Trophoblast cell (in vitro differentiated cells and primary cell): Measurements from ENCODE around the gene MEDAG.

ENCODE experiments used
- DNase-seq, 2 donors: peaks; one replicate each; pipeline ENCODE4 v3.0.0-alpha.2; 2016
- H2AFZ ChIP-seq: 2 replicates; pipeline ENCODE4 v1.6.1; 2013; ENCODE audit warnings: low read length, moderate library complexity, mild to moderate bottlenecking; ENCODE audit not compliant: insufficient read depth, poor library complexity
- H2AK5ac ChIP-seq: 2 replicates; pipeline ENCODE4 v1.6.1; 2013; ENCODE audit warnings: mild to moderate bottlenecking, low read length
- H2BK120ac ChIP-seq: 2 replicates; pipeline ENCODE4 v1.6.1; 2013; ENCODE audit warnings: low read length, mild to moderate bottlenecking, moderate library complexity; ENCODE audit not compliant: insufficient read depth, poor library complexity
- H2BK12ac ChIP-seq: 2 replicates; pipeline ENCODE4 v1.6.1; 2013; ENCODE audit warnings: mild to moderate bottlenecking, low read length, moderate library complexity
- H2BK5ac ChIP-seq: 2 replicates; pipeline ENCODE4 v1.6.1; 2013; ENCODE audit warnings: low read length, low read depth, moderate library complexity, mild to moderate bottlenecking; ENCODE audit not compliant: poor library complexity
- H3K14ac ChIP-seq: 2 replicates; pipeline ENCODE4 v1.6.1; 2013; ENCODE audit warnings: mild to moderate bottlenecking, low read length
- H3K18ac ChIP-seq: 2 replicates; pipeline ENCODE4 v1.6.1; 2013; ENCODE audit warnings: mild to moderate bottlenecking, low read length
- H3K23ac ChIP-seq: 2 replicates; pipeline ENCODE4 v1.6.1; 2013; ENCODE audit warnings: low read length
- H3K27ac ChIP-seq: 2 replicates; pipeline ENCODE4 v1.5.1; 2013; ENCODE audit warnings: low read depth, mild to moderate bottlenecking, inconsistent platforms, low read length, moderate library complexity
- H3K27me3 ChIP-seq: 2 replicates; pipeline ENCODE4 v1.6.1; 2013; ENCODE audit warnings: inconsistent platforms, mild to moderate bottlenecking, low read length, moderate library complexity; ENCODE audit not compliant: insufficient read depth
- H3K36me3 ChIP-seq, 2 experiments: 1 replicate in 1 of 2; 2 replicates in 1 of 2; pipeline ENCODE4 v1.6.1; 2013; ENCODE audit warnings: low read length in 2 of 2, mild to moderate bottlenecking in 2 of 2, moderate library complexity in 1 of 2; ENCODE audit not compliant: insufficient read depth in 2 of 2, control insufficient read depth in 1 of 2
- H3K4ac ChIP-seq: 2 replicates; pipeline ENCODE4 v1.6.1; 2013; ENCODE audit warnings: low read depth, mild to moderate bottlenecking, low read length, moderate library complexity
- H3K4me1 ChIP-seq, 2 experiments: 1 replicate in 1 of 2; 2 replicates in 1 of 2; pipeline ENCODE4 v1.6.1; 2013; ENCODE audit warnings: low read length in 2 of 2, mild to moderate bottlenecking in 2 of 2, moderate library complexity in 1 of 2; ENCODE audit not compliant: insufficient read depth in 2 of 2, control insufficient read depth in 1 of 2
- H3K4me2 ChIP-seq: 2 replicates; pipeline ENCODE4 v1.6.1; 2013; ENCODE audit warnings: inconsistent platforms, mild to moderate bottlenecking, low read length, moderate library complexity
- H3K4me3 ChIP-seq: 2 replicates; pipeline ENCODE4 v1.5.1; 2013; ENCODE audit warnings: mild to moderate bottlenecking, low read depth, low read length, inconsistent platforms
- H3K79me1 ChIP-seq: one replicate; pipeline ENCODE4 v1.6.1; 2013; ENCODE audit warnings: low read length
- H3K79me2 ChIP-seq: 2 replicates; pipeline ENCODE4 v1.6.1; 2013; ENCODE audit warnings: low read length, mild to moderate bottlenecking; ENCODE audit not compliant: control insufficient read depth, insufficient read depth, poor library complexity
- H3K9ac ChIP-seq: 2 replicates; pipeline ENCODE4 v1.6.1; 2013; ENCODE audit warnings: mild to moderate bottlenecking, low read length
- H3K9me3 ChIP-seq: 2 replicates; pipeline ENCODE4 v1.6.1; 2013; ENCODE audit warnings: low read depth, mild to moderate bottlenecking, control low read depth, inconsistent platforms, low read length; ENCODE audit not compliant: insufficient read depth
- H4K12ac ChIP-seq: 2 replicates; pipeline ENCODE4 v1.6.1; 2013; ENCODE audit warnings: low read depth, mild to moderate bottlenecking, low read length, moderate library complexity
- H4K8ac ChIP-seq: 2 replicates; pipeline ENCODE4 v1.6.1; 2013; ENCODE audit warnings: low read depth, mild to moderate bottlenecking, low read length, moderate library complexity
- H4K91ac ChIP-seq: one replicate; pipeline ENCODE4 v1.6.1; 2013; ENCODE audit warnings: low read depth, mild to moderate bottlenecking, low read length, moderate library complexity
- WGBS: extraction: QIAGEN DNeasy Blood & Tissue Kit; methylation state at CpG from one replicate; pipeline ENCODE4 v1.1.7; 2013; ENCODE audit warnings: missing lambda C conversion rate; ENCODE audit not compliant: insufficient read length, insufficient coverage; ENCODE audit errors: extremely low coverage; 5-methylcytosine and 5-hydroxymethylcytosine counted together

Gene MEDAG

DNA sequence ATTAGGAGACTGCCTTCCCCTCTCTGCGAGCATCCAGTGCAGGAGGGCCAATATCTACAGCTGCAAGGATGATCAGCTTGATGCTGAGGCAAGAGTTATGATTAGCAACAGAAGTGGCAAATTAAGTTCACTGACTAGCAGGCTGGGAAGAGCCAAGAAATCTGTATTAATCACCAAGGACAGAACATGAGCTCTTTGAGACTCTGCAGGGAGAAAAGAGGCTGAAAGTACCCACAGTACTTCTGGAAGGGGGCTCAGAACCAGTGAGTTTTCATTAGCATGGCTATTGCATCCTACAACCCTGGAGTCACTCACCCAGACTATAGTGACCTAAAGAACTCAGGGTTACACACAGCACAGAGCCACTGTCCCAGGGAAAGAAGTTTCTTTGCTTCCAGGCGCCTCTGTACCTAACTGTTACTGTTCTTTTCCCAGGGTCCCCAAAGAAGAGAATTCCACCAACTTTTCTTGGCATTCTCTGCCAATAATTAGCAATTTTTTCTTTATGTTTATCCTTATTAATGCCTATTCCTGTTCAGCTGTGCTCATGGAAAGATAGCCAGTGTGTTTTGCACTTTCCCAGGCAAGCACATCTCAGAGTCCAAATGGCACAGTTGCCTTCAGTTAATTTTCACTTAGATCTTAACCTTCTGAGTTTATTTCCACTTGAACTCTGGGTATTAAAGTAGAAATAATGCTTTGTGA is 25.8 kb upstream of the MEDAG start:
- Histone ChIP-seq H3K4me1 (peaks cover 9 to 21% of the 10 kb centered on the region in 2 experiments), H4K91ac (peak overlapping the region; percentile 96), H3K4me2 (no peak overlapping the region), H2BK120ac (peak overlapping the region; percentile 50), H3K14ac (no peak overlapping the region), H3K18ac (no peak overlapping the region), H3K9me3 (no peaks in the 10 kb centered on the region), H2AFZ (no peak overlapping the region), H3K9ac (no peak overlapping the region), H3K23ac (no peak overlapping the region), H2AK5ac (peak overlapping the region; percentile 41), H3K4me3 (no peak overlapping the region), H3K79me2 (peaks cover 2% of the 10 kb centered on the region), H3K27ac (no peak overlapping the region), H3K36me3 (no peaks in the 10 kb centered on the region), H3K27me3 (no peaks in the 10 kb centered on the region), H3K79me1 (peaks cover 29% of the 10 kb centered on the region), H4K12ac (no peak overlapping the region), H2BK12ac (peak overlapping the region; percentile 51), H2BK5ac (peak overlapping the region; percentile 23), H4K8ac (no peak overlapping the region), H3K4ac (no peak overlapping the region)
- WGBS: no CpG with 5 or more reads among the region's 2 CpGs
- DNase-seq: no peak

DNA sequence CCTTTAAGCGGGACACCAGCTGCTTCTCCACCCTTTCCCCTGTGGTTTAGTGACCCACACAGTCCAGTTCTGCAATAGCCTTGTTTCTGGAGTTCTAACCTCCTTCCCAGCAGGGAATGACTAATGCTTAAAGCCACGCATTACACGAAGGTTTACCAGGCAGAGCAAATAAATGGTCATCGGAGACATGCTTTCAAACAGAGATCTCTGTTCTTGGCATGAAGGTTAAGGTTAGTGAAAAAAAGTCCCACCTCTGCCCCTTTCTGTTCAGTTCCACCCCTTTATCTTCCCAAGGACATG is 25.3 kb upstream of the MEDAG start:
- Histone ChIP-seq H2BK12ac (no peak overlapping the region), H3K36me3 (no peaks in the 10 kb centered on the region), H3K14ac (no peak overlapping the region), H2AK5ac (no peak overlapping the region), H4K91ac (peak overlapping the region; percentile 96), H3K9ac (no peak overlapping the region), H4K12ac (no peak overlapping the region), H2BK120ac (peak overlapping the region; percentile 94), H2AFZ (no peak overlapping the region), H3K79me2 (peaks cover 2% of the 10 kb centered on the region), H3K4ac (no peak overlapping the region), H3K27me3 (no peaks in the 10 kb centered on the region), H3K18ac (no peak overlapping the region), H3K79me1 (peaks cover 27% of the 10 kb centered on the region), H3K4me2 (no peak overlapping the region), H3K23ac (no peak overlapping the region), H3K4me1 (peaks cover 9 to 21% of the 10 kb centered on the region in 2 experiments), H3K27ac (no peak overlapping the region), H2BK5ac (no peak overlapping the region), H3K4me3 (no peak overlapping the region), H4K8ac (no peak overlapping the region), H3K9me3 (no peaks in the 10 kb centered on the region)
- peak in 1 of 2 donors; percentile 30 for DNase-seq
- WGBS: no CpG with 5 or more reads among the region's 4 CpGs

DNA sequence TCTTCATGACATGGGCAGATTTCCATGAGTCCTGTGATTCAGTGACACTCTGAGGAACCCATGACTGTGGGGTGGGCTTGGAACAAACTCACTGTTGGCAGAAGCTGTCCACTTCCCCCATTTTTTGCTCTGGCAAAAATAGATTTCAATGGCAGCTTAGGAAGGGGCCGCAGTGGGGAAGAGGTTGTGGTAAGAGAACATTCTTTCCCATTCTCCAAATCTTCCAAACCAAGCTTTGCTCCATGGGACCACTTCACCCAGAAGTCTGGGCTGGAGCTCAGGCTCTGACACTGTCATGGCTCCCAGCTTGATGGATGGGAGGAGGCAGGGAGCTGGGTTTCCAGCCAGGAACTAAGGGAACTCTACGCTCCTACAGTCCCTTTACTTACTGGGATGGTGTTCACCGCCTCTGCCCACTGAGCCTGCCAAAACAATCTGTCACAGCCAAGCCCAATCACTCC is 24.9 kb upstream of the MEDAG start:
- Histone ChIP-seq H3K18ac (peak overlapping the region; percentile 48), H3K4me1 (peaks cover 9 to 21% of the 10 kb centered on the region in 2 experiments), H4K8ac (no peak overlapping the region), H4K91ac (peak overlapping the region; percentile 96), H3K79me2 (peaks cover 2% of the 10 kb centered on the region), H3K4ac (no peak overlapping the region), H2AFZ (no peak overlapping the region), H3K14ac (peak overlapping the region; percentile 70), H3K79me1 (peaks cover 27% of the 10 kb centered on the region), H3K4me2 (no peak overlapping the region), H2BK5ac (peak overlapping the region; percentile 58), H2AK5ac (peak overlapping the region; percentile 81), H2BK120ac (peak overlapping the region; percentile 94), H3K36me3 (no peaks in the 10 kb centered on the region), H3K9ac (no peak overlapping the region), H3K9me3 (no peaks in the 10 kb centered on the region), H3K4me3 (no peak overlapping the region), H3K27ac (peak overlapping the region; percentile 44), H3K27me3 (no peaks in the 10 kb centered on the region), H3K23ac (no peak overlapping the region), H2BK12ac (peak overlapping the region; percentile 93), H4K12ac (no peak overlapping the region)
- no CpG with 5 or more reads among the region's 3 CpGs for WGBS
- DNase-seq: no peak

DNA sequence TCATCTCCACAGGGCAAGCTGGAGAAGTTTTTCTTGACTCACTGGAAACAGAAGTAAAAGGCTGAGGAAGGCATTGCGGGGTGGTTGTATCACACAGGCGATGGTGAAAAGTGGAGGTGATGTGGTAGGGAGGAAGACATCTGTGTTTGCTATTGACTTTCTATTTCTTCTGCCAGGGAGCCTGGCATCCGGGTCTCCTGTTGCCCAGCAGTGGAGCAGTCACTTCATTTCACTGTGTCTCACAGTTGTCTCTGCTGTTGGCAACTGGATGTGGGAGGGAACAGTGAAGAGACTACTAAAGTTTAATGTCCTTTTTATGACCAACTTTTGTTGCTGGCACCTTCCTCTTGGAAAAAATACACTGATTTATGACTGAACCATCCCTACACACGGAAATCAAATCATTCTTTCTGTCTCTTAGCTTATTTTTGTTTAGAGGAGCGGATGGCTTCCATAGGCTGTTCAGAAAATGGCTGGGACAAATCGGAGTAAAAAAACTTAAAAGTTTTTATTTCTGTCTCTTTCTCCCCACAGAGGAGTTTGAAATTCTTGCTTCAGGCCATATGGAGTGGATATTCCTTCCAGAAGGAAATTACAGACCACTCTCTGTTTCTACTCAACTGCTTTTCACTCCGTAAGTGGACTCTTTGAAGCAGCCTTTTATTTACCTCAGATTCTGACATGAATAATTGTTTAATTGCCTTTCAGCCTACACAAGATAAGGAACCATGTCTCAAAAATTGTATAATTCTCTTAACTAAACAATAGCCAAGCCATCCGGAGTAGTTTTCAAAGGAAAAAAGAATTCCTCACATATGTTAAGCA is 23.8 kb upstream of the MEDAG start:
- Histone ChIP-seq H4K8ac (peak overlapping the region; percentile 50), H3K36me3 (no peaks in the 10 kb centered on the region), H3K79me2 (peaks cover 2% of the 10 kb centered on the region), H3K9me3 (no peaks in the 10 kb centered on the region), H3K27ac (peak overlapping the region; percentile 59), H4K91ac (peak overlapping the region; percentile 96), H3K27me3 (no peaks in the 10 kb centered on the region), H3K23ac (no peak overlapping the region), H3K4ac (peak overlapping the region; percentile 3), H4K12ac (no peak overlapping the region), H3K79me1 (peaks cover 29% of the 10 kb centered on the region), H2BK5ac (peak overlapping the region; percentile 7), H3K14ac (peak overlapping the region; percentile 36), H3K9ac (no peak overlapping the region), H3K4me2 (no peak overlapping the region), H3K4me1 (peaks cover 9 to 21% of the 10 kb centered on the region in 2 experiments), H2AFZ (no peak overlapping the region), H2AK5ac (peak overlapping the region; percentile 81), H3K18ac (peak overlapping the region; percentile 77), H2BK12ac (peak overlapping the region; percentile 93), H3K4me3 (no peak overlapping the region), H2BK120ac (peak overlapping the region; percentile 94)
- no peak for DNase-seq
- no CpG with 5 or more reads among the region's 8 CpGs for WGBS
